ENCODE data around the gene ZNF580.

Gene ZNF580

DNA sequence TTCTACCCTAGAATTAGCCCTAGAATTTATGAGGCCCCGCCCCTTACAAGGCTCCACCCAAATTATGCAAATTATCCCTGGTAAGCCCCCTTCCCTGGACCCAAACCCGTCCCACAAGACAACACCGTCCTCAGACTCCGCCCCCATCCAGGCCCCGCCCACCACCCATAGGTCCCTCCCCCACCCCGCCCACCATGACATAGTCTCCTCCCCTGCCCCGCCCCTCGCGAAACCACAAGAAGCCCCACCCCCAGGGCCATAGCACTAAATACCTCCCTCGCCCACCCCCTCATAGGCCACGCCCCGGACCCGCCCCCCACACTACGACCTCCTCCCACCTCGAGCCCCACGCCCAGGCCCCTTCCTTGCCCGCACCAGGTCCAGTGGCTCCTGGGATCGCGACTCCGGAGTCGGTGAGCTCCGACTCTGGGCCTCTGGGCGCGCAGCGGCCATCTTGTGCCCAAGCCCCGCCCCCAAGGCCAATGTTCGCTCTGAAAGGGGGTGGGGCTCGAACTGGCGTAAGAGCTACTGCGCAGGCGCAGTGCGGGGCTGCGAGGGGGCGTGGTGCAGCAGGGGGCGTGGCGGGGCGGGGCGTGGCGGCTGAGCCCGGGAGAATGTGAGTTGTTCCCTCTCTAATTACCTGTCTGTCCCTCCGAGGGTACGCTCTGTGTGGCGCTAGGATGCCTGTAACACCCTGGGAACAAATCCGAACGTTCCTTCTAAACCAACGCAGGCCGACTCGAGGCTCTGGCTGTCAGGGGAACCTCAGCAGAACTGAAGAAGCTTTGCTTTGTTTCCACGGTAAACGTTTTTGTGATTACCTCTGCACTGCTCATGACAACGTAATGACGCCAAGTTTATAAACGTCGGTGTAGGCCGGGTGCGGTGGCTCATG, 16.4 kb upstream of the ZNF580 start, which contains the start of gene ZNF784:
ZNF784 (minus strand) TSS at position 458 of the 895 bp plus-strand sequence; CDS start at position 453, 5 bp downstream.
- peak; percentile 92 for DNase-seq

DNA sequence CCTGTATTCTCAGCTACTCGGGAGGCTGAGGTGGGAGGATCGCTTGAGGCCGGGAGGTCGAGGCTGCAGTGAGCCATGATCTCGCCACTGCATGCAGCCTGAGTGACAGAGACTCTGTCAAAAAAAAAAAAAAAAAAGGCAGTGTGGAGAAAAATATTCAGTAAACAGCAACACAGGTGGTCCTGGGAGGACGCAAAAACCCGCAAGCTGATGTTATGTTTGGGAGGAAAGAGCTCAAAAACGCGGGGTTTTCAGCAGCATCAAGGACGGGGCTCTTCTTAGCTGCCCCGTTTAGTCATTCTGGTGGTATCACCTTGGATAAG, 15.8 kb upstream of the ZNF580 start:
- DNase-seq = no peak

DNA sequence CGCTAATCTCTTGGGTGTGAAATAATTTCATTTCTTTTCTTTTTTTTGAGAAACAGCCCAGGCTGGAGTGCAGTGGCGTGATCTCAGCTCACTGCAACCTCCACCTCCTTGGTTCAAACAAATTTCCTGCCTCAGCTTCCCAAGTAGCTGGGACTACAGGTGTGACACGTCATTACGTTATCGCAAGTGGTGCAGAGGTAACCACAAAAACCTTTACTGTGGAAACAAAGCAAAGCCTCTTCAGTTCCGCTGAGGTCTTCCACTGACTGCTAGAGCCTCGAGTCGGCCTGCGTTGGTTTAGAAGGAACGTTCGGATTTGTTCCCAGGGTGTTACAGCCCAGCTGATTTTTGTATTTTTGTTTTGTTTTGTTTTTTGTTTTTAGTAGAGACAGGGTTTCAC, 14.5 kb upstream of the ZNF580 start:
- no peak for DNase-seq

DNA sequence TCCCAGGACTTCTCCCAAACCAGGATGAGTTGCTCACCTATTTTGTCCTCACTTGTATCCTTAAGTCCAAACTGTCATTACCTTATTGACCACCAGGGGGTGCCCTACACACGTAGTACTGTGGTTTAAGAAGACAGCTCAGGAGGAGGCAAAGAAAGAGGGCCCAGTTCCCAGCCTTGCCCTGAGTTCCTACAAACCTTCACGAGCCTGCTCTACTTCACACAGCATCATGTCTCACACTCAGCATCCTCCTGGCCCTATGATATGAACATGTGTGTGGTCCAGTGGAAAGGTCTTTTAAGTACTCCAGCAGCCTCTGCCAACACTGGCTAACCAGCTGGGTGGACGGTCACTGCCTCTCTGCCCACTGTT, 8.4 kb upstream of the ZNF580 start:
- DNase-seq = peak; percentile 84

DNA sequence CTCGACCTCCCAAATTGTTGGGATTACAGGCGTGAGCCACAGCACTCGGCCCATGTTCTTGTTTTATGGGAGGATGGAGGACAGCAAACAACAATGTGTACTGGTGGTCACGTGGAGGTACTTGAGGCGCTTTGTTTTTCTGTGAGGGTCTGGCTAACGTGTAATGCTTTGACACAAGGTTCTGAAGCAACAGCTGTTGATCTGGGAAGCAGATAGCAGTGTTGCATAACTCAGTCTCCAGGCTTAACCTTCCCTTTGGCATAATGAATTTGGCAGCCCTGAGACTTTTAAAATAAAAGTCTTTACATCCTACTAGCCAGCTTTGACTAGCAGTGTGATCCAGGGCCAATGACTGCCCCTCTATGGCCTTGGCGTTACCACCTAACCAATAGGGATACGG, 6.9 kb upstream of the ZNF580 start:
- DNase-seq = no peak

DNA sequence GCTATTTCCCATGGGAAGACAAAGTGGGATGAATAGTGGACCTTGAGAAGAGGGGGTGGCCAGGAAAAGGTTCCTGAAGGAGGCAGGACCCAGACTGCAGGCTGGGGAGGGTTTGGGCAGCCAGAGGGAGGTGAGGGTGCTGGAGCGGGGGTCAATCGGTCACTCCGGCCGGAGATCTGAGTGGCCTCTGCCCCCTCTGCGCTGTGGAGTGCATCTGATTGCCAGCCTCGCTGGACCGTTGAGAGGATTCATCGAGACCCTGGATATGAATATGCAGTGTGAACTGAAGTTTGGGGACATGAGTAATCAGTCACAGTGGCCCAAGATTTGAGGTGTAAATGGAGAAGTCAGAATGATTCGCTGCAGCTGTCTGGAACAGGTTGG, 5.5 kb upstream of the ZNF580 start:
- DNase-seq = no peak

DNA sequence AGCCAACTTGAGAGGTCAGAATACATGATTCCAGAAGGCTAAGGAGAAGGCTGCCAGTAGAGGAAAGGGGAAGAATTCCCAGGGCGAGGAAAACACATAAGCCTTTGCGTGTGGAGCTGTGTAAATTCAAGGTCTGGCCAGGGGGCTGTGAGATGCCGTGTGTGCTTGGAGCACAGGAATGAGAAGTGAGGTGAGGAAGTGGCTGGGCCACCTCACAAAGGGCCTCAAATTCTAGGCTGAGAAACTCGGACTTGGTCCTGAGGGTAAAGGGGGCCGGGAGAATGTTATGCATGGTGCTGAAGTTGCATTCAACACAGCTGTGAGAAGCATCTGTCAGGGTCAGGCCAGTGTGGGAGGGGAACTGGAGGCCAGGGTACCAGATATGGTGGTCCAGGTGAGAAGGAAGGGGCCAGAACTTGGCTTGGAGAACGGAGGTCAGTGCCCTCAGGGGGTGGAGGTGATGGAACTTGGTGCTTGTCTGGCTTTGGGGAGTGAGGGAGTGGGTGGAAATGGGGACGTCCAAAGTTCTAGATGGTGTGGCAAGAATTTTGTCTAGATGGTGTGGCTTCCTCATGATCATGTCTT, 4.9 kb upstream of the ZNF580 start:
- no peak for DNase-seq

DNA sequence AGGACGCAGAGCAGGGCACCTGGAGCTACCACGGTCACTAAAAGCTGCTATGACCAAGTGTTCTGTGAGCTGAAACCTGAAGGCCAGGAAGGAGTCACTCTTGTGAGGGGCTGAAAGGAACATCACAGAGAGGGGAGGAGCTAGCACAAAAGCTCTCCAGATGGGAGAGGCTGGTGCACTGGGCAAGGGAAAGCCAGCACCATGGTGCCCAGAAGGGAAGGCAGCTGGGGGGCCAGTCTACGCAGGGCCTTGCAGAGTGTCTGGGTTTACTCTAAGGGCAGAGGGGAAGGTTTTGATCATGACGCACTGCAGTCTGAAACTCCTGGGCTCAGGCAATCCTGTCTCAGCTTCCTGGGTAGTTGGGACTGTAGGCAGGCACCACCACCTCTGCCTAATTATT, 4.1 kb upstream of the ZNF580 start:
- no peak for DNase-seq

DNA sequence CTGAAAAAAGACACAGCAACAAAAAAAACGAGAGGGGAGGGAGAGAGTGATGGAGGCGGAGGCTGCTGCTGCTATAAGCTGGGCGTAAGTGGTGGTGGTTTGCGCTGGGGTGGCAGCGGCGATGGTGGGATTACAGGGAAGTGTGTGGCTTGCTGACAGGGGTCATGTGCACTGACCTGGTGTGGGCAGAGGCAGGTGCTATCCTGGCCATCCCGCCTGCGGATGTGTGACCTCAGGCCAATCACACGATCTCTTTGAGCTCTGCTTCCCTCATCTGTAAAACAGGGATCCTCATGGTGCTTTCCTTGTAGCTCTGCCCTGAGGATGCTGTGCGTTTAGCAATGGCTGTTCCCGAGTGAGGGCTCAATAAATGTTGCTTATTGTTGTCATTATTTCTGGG, 3.3 kb upstream of the ZNF580 start:
- DNase-seq = no peak

DNA sequence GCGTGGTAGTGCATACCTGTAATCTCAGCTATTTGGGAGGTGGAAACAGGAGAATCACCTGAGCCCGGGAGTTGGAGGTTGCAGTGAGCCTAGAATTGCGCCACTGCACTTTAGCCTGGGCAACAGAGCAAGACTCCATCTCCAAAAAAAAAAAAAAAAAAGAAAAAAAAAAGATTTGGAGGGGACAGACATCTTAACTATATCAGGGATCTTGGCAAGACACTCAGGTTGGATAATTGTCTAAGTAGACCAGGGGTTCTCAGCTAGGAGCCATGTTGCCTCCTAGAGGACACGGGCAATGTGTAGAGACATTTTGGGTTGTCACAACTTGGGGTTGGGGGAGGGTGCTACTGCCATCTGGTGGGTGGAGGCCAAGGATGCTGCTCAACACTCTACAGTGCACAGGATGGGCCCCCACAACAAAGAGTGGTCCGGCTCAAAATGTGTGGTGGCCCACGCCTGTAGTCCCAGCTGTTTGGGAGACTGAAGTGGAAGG, 1.9 kb upstream of the ZNF580 start:
- DNase-seq = peak; percentile 65

DNA sequence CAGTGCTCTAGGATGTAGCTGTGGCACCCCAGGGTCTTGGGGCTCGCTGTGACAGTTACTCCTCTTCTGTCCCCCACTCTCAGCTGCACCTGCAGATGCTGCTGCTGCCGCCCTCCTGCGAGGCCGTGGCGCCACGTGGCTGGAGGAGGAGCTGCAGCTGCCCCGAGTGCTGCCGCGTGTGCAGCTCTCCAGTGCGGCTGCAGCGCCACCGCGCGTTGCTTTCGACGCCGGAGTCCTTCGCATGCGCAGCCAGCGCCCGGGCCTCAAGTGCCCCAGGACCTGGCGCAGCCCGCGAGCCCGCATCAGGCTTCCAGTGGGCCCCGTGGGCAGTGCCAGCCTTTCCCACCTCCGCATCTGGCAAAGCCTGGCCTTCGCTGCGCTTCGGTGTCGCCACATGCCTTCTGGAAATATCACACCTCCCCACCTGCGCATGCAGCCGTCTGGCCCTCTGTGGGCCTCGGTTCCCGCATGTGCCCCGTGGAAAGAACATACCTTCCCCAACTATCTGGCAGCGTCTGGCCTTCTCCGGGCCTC, 692 bp upstream of the ZNF580 start:
- DNase-seq = peak; percentile 76

DNA sequence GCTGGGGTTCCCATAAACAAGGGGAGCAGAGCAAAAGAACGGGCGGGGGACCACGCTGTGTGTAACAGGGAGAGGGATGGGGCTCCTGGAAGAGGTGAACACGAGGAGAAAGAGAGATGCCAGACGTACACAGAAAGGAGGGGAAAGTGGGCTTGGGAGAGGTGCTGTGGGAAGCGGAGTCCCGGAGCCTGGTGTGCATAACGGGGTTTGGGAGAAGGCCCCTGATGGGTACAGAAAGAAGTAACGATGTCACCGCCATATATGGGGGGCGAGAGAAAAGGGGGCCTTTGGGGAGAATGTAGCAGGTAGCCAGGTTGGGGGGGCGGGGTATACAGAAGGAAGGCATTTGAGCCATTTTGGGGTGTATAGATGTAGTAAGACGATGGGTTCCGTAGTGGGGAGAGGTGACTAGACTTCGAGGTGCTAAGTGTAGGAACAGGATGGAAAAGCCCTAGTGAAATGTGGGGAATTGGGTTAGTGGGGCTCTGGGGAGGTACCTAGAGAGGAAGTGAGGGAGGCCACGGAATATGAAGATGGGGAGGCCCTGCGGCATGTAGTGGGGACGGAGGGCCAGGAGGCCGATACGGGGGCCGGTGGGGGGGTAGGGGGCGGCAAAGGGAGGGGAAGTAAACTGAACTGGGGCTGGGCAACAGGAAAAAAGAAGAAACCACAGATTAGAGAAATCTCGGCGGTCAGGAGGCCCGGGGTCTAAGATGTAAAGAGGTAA, 787 bp downstream of the ZNF580 start:
- DNase-seq = no peak

DNA sequence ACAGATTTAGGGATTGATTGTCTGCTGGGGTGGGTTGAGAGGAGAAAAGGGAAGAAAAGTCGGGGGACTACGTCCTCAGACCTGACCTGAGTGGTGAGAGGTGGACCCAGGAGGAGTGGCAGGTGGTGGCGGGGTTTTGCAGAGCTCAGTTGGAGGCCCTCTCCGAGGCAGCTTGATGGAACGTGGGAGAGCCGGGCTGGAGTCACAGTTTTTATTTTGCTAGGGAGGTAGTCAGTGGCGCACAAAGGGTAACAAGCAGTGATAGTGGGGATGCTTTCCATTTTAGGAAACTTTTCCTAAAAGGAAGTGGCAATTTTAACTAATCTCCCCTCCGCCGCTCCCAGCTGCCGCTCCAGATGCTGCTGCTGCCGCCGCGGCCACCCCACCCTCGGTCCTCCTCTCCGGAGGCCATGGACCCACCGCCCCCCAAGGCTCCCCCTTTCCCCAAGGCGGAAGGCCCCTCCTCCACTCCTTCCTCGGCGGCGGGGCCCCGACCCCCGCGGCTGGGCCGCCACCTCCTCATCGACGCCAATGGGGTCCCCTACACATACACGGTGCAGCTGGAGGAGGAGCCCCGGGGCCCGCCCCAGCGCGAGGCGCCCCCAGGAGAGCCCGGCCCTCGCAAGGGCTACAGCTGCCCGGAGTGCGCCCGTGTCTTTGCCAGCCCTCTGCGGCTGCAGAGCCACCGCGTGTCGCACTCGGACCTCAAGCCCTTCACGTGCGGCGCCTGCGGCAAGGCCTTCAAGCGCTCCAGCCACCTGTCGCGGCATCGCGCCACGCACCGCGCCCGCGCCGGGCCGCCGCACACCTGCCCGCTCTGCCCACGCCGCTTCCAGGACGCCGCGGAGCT, 1.6 kb downstream of the ZNF580 start:
- DNase-seq = peak; percentile 46

DNA sequence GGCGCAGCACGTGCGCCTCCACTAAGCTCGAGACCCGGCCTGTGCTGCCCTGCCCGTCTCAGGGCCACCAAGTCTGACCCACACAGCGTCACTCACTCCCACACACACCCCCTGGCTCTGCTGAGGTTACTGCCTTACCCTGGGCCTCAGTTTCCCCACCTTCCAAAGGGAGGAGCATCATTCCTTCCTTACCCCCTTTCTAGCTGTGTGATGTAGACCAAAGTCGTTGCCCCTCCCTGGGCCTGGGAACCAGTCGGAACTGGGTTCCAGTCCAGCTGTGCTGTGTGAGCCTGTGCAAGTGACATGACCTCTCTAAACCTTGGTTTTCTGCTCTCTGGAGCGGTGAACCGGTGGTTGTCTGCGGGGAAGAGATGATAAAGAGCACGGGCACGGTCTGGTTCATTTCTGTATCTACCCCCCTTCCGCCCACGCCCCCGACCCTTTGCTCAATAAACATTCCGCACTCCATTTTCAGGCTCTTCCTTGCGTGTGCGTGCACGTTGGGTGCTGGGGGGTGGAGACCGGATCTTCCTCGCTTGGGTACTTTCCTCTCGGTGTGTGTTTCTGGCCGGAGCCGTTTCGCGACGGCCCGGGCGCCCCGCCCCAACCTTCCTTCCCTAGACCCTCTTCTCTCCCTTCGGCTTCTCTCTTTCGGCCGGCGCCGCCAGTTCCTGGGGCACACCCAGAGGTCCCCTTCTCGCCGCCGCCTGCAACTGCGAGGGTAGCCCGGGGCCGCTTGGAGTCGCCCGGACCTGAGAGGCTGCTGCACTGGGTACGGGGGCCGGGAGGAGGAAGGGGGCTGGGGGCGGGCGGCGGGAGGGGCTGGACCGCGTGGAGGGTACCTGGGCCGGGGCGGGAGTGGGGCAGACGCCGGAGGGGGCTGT, 2.4 kb downstream of the ZNF580 start, which contains the start of gene ZNF581:
ZNF581 (plus strand) TSS at position 647 of the 884 bp plus-strand sequence. CDS start 923 bp downstream, outside the sequence.
- peak; percentile 86 for DNase-seq

DNA sequence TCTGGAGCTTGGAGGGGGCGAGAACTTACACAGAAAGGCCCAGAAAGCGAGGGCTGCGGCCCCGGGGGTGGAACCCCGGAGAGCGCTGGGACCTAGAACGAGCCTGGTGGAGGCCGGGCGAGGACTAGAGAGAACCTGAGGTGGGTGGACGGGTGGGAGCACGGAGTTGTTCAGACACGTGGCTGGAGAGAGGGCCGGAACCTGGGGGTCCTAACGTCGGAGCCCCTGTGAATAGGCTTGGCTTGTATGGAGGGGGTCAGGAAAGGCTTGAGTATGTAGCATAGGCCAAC, 3.0 kb downstream of the ZNF580 start:
- no peak for DNase-seq

DNA sequence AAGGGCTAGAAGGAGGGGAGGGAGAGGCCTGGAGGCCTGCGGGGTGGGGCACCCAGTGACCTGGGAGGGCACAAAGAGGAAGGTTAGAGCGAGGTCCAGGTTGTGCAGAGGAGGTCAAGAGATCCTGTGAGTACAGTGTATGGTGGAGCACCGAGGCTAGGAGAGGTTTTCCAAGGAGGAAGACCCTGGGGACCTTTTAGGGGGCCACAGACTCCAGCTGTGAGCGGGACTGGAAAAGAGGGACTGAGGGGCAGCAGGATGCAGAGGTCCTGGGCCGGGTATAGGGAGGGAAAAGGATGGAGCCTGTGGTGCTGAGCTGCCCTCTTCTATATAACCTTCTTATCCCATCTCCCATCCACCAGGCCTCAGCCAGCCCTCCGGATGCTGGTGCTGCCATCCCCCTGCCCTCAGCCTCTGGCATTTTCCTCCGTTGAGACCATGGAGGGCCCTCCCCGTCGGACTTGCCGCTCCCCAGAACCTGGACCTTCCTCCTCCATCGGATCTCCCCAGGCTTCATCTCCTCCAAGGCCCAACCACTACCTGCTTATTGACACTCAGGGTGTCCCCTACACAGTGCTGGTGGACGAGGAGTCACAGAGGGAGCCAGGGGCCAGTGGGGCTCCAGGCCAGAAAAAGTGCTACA, 3.5 kb downstream of the ZNF580 start:
- no peak for DNase-seq

DNA sequence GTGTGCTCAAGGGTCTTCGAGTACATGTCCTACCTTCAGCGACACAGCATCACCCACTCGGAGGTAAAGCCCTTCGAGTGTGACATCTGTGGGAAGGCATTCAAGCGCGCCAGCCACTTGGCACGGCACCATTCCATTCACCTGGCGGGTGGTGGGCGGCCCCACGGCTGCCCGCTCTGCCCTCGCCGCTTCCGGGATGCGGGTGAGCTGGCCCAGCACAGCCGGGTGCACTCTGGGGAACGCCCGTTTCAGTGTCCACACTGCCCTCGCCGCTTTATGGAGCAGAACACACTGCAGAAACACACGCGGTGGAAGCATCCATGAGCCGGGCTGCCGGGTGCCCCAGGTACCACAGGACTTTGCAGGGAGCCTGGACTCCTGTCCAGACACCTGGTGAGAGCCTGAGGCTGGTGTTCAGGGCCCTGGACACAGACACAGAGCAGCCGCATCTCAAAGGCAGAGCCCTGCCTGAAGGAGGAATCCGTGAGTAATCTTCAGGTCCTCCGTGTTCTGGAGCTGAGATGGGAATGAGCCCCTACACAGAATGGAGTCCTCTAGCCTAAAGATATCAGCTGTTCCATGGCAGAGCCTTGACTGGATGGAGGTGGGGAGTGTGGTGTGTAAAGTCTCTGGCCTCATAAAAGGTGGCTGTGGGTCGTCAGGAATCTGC, 4.2 kb downstream of the ZNF580 start:
- no peak for DNase-seq

DNA sequence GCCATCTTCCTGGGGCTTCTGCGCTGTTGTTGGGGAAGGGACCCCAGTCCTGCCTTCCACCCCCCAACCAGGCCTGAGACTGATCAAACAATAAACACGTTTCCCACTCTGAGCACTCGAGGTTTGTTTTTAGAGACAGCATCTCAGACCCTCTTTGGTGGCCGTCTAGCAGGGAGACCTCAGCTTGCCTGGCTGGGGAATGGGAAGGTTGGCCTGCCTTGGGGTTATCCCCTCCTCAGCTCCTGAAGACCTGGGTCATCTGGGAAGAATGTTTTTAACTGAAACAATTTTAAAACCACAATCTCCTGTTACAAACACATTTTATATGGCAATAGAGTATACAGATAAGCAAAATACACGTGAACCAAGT, 4.7 kb downstream of the ZNF580 start:
- no peak for DNase-seq

DNA sequence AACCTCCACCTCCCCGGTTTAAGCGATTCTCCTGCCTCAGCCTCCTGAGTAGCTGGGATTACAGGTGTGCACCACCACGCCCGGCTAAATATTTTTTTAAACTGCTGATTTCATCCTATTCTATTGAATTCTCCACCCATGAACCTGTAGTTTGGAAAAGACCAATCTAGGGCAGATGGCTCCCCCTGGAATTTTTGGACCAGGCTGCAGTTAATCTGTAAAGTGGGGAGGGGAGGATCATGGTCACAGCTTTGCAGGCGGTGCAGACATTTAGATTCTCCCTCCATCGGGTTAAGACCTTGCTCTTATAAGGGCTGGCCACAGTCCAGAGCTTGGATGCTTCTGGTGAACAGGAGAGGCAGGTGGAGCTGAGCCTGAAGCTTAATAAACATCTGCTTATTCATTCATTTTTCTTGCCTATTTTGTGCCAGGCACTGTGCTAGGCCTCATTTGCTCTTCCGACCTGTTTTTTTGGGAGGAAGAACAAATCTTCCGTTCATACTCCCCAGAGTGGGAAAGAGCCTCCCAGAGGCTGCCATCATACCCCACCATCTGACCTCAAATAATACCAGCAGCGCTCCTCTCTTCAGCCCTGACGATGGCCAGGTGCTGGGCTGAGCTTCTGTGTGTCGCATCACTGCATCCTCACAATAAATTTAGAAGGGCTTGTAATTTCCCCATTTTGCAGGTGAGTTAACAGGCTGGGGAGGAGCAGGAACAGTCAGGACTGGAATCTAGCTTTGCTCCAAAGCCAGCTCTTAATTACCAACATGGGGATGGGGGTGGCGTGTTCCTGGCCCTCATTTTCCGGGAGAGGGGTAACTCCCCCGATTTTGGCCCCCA, 6.3 kb downstream of the ZNF580 start:
- no peak for DNase-seq

Measured in activated naive CD4-positive, alpha-beta T cell treated with anti-CD3 and anti-CD28 coated beads, Interleukin-2, amount 50 U/mL, for 16 hours (primary cell).